Caki2 (cell line): ENCODE results near the gene ZC3H18. TPM values are rescaled to one million over a fixed set of nuclear protein-coding genes. Genes with fewer than 3 reads are reported as not detected.

Experiments
- DNase-seq: peaks from one replicate; pipeline ENCODE4 v3.0.0-alpha.2; 2015; ENCODE audit warnings: low read depth
- in situ Hi-C: cut with HindIII; loops from 2 replicates; pipeline ENCODE4 v1.10.0; 2016; ENCODE audit warnings: low sequenced_read_pairs, low pct_unique_long_range_greater_than_20kb, mixed read lengths
- total RNA-seq: library from RNA; depleted of rRNA; stranded (reverse); fragments of >200 nt; shearing (Covaris generic); gene quantifications from 2 replicates; pipeline ENCODE4 v1.2.3, GENCODE V29; 2014; ENCODE audit warnings: low replicate concordance; rRNA removed

The ZC3H18 gene
- total RNA-seq = 14.2 and 16.9 TPM in 2 replicates

DNA sequence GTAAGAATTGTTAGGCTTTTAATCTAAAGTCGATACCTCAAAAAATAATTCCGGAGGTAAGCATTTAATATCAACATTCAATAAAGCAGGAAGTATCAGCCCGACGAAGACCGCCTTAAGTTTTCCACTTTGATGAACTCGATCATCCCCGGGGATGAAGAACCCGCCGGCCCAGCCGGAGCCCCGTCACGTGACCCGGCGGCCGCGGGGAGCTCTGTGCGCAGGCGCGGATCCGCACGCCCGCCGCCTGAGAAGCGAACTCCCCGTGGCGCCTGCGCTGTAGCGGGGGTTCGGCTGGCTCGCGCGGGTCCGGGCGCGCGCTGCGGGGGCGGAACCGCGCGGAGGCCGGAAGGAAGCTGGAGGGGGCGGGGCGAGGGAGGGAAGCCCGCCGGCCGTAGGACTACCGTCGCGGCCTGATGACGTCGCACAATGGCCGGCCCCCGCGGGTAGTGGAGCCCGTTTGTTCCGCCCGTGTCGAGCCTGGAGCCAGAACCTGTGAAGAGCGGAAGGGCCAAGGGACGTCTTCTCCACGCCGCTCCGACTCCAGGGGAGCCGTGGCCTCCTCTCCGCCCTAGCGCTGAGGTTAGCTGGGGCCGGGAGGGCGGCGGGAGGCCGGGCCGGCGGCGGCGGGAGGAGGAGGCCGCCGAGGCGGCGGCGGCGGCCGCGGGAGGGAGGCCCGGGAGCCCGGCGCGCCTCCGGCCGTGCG lies at the start of gene ZC3H18:
ZC3H18 (plus strand) TSS at position 419 of the 706 bp plus-strand sequence. CDS start 6,721 bp downstream, outside the sequence.
- in situ Hi-C loops = no loop called here
- peak; percentile 90 for DNase-seq

DNA sequence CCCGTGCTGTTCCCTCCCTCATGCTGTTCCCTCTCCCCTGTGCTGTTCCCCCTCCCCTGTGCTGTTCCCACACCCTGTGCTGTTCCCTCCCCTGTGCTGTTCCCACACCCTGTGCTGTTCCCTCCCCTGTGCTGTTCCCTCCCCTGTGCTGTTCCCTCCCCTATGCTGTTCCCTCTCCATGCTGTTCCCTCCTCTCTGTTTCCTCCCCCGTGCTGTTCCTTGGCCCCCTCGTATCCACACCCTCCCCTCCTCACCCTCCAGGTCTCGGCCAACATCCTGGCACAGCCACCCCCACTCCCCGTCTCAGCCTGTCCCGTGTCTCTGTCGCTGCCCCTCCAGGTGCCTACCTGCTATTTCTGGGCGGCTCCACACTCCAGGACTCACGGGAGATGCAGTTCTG lies 48.5 kb upstream of the ZC3H18 start:
- in situ Hi-C loops = no loop called here
- no peak for DNase-seq

DNA sequence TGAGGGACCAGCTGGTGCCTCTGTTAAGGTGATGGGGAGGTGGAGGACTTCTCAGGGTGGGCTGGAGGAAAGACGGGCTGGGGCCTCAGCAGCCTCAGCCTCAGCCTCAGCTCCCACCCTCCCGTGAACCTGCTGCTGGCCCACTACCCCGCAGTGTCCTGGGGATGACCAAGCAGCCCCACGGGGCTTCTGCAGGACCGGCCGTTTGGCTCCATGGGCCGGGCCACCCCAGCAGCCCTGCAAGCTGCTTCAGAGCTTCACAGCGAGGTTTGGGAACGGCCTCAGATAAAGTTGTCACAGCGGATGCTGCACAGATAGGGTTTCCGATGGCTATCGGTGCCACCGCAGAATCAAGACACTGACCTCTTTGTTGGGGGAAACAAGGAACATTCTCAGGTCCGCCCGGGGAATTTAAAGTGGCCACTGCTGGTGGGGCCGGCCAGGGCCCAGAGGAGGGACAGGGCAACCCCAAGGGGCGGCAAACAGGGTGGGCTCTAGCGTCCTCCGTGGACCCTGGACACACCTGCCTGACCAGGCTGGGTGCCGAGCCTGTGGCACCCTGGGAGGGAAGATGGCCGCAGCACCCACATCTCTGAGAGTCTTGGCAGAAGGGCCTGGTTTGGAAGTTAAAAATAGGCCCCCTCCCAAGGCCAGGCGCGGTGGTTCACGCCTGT lies 47.8 kb upstream of the ZC3H18 start:
- DNase-seq = no peak
- in situ Hi-C loops = no loop called here

DNA sequence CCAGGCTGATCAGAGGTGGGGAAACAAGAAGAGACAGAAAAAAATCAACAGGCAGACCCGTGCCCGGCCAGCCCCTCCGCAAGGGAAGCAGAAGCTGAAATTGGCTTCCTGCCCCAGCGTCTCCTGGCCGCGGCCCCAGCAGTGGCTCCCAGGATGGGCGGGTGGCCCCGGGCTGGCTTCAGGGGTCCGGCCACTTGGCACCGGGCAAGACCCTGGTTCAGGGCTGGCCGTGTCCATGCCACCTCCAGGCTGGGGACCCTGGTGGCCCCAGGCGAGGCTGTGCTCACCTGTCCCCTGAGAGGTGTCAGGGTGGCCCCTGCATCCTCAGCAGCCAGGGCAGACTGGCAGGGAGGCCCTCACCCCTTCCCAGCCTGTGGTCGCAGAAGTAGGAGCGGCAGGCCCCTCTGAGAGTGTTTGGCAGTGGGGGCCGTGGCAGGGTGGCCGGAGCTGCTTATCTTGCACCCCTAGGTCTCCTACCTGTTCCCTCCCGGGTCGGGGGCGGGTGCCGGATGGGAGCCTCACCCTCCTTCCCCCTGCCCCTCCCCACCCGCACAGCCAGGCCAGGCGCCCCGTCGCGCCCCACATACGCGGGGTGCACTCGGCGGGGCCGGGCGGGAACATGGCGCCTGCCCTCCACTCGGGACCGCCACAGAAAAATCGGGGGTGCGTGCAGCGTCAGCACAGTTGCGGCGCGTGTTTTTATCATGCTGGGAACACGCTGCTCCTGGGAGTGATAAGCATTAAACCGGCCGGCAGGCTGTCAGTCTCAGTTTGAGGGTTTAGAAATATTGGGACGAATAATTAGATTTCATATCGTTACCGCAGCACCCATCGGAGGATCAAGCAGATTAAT lies 46.7 kb upstream of the ZC3H18 start:
- in situ Hi-C loops = no loop called here
- no peak for DNase-seq

DNA sequence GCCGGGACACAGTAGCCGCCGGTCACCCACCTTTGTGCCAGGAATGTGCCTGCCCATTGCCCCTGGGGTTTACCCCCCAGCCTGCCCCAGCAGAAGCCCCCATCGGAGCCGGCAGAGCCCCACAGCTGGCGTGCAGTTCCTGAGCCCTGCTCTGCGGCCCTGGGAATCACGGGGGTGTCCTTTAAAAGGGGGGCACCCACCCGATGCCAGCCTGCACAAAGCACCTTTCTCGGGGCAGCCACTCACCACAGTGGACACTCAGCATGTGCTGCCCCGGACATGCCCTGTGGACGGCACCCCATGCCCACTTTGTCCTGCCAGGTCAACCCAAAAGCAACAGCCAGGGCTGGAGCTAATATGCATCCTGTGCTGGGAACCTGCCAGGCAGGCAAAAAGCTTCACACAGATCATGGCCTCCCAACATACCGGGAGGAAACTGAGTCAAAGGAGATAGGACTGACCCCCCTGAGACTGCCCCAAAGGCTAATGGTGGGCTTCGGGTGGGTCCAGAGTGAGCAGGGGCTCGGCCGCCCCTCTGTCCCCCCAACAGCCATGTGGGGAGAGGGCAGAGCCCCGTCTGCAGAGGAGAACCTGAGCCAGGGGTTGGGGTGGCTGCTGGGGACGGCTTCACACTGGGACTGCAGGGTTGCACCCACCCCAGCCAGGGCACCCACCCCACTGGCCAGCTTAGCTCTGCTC lies 45.8 kb upstream of the ZC3H18 start:
- in situ Hi-C loops = no loop called here
- DNase-seq = no peak

DNA sequence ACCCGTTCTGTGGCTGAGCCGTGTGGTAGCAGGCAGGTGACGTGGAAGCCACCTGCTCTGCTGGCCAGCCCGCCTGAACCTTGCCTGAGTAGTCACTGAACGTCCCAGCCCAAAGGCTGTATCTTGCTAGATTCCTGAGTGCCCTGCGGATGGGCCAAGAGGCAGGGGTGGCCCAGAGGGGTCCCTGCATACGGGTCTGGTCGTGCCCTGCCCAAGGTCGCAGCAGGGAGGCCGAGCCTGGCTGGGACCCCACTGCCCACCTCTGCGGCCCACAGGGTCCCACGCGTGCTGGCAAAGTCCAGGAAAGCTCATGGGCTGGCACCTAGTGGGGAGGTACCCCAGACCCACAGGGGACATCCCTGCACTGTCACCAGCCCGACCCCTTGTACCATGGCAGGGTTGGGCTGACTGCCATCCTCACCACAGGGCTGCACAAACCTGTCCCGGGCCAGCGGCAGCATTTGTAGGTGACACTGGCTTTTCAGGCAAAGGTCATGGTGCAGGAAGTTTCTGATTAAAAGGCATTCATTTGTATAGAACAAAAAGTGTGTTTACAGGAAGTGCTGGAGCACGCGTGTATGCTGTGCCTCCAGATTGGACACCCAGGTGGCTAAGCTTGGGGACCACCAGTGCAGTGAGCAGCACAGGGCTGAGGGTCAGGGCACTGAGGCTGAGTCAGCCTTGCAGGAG lies 45.1 kb upstream of the ZC3H18 start:
- in situ Hi-C loops = no loop called here
- DNase-seq = no peak

DNA sequence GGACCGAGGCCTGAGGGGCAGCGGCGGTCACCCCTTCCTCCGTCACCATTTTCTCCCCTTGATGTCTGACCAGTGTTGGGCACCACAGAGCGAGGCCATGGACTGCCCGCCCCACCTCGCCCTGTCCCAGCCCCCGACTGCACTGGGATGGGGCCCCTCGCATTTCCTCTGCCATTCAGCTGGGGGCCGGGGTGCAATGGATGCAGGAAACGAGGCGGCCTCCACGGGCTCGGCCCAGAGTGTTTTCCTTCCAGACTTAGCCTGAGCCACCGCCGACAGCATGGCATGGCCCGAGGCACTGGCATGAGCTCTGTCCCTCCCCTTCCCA lies 44.6 kb upstream of the ZC3H18 start:
- in situ Hi-C loops = no loop called here
- no peak for DNase-seq

DNA sequence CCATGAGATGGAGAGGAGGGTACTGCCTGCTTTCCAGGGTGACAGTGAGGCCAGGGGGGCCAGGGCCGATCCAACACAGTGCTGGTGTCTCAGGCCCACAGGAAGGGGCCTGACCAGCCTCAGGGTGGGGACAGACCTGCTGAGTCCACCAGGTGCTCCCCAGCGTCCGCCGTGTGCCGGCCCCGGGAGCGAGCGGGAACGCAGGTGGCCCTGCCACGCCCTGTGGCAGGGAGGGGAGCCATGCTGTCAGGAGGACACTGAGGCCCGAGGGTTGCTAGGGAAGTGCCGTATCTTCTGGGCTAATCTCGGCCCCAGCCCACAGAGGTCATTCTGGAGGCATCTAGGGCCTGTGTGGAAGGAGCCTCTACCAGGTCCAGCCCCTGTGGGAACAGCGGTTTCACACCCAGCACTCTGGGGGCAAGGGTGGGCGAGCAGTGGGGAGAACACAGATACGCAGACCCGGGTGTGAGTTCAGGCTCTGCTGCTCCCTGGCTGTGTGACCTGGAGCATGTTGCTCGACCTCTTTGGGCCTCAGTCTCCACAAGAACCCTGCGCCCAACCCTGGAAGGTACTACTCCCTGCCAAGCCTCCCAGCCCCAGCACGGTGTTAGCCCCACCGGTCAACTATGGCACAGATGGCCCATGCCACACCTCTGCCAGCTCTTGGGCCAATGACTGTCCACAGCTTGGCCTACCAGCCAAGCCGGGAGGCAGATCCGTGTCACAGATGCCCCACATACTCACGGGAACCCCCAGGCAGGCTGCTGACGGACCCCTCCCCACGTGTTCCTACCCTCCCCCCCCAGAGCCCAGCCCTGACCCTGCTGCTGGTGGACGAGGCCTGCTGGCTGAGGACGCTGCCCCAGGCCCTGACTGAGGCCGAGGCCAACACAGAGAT lies 43.9 kb upstream of the ZC3H18 start:
- in situ Hi-C loops = no loop called here
- no peak for DNase-seq

DNA sequence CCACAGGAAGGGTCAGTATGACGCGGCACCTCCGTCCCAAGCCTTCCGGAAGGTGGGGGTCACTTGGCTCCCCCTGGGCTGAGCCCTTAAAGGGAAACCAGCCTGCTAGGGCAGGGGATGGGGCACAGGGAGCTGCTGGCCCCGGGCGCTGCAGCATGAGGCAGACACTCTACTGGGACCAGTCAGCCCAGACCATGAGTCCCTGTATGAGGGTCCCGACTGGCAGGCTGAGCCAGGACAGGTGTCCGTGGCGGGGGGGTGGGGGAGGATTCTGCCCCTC lies 43.4 kb upstream of the ZC3H18 start:
- in situ Hi-C loops = no loop called here
- DNase-seq = no peak

DNA sequence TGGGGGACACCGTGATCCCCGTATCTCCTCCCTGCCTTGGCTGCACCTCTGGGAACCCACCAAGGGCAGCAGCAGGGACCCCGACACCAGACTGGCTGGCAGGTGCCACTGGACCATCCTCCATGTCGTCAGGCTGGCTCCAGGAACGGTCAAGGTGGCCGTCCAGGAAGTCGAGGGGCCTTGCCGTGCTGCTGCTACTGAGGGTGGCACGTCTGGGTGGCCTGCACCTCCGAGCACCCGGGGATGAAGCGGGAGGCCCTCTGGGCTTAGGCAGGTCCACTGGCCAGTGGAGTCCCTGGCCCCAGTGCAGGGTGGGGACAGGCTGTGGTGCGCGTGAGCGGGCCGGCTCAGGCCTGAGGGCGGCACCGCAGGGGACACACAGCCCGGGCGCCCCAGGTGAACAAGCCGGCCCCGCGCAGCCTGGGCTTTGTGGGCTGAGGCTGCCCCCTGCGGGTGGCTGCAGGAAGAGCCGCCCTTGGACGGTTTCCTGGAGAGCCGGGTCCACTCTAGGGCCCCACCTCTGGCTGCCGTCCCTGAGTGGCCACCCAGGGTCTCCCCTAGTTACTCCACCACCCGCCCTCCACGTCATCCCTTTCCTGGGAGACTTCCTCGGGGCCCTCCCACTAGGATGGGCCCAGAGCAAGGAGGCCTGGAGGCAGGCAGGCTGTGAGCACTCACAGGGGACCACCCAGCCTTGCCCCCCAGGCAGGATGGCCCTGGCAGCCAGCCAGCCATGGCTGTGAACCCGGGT lies 42.8 kb upstream of the ZC3H18 start:
- in situ Hi-C loops = no loop called here
- peak; percentile 26 for DNase-seq

DNA sequence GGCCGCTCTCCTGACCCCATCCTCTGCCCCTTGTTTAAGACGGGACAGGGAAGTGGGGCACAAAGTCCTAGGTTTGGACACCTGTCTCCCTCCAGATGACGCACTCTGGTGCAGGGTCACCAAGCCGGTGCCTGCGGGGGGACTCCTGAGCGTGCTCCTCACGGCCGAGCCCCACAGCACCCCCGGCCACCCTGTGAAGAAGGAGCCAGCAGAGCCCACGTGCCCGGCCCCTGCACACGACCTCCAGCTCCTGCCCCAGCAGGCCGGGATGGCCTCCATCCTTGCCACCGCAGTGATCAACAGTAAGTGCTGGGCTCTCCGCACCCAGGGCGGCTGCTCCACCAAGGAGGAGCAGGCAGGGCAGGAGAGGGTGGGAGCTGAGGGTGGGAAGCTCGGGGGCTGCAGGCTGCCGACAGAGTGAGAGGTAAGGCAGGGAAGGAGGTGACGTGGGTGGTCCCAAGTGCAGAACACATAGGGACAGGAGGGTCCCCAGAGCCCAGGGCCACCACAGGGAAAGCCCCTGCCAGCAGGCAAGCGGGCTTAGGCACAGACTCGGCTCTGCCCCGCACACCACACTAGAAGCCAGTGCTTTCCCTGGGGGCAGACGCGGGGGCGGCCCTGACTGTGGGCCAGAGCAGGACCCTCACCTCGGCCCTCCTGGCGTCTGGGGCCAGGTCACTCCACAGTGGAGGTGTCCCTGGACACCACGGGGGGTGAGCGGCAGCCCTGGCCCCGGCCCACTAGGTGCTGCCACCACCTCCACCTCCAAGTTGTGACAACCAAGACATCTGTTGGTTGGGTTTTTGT lies 42.1 kb upstream of the ZC3H18 start:
- in situ Hi-C loops = no loop called here
- DNase-seq = no peak

DNA sequence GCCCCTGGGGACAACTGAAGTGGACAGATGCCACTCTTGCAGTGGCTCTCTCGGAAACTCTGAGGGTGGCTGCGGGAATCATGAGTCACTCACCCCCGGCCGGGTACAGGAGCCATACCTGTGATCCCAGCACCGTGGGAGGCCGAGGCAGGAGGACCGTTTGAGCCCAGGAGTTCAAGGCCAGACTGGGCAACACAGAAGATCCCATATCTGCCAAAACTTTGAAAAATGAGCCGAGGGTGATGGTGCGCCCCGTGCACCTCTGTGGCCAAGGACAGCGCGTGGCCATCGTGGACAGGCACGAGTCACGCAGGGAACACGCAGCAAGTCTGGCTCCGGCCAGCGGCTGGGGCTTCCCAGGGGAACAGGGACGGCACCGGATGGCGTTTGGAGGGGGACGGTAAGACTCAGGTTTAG lies 41.3 kb upstream of the ZC3H18 start:
- in situ Hi-C loops = no loop called here
- DNase-seq = no peak

DNA sequence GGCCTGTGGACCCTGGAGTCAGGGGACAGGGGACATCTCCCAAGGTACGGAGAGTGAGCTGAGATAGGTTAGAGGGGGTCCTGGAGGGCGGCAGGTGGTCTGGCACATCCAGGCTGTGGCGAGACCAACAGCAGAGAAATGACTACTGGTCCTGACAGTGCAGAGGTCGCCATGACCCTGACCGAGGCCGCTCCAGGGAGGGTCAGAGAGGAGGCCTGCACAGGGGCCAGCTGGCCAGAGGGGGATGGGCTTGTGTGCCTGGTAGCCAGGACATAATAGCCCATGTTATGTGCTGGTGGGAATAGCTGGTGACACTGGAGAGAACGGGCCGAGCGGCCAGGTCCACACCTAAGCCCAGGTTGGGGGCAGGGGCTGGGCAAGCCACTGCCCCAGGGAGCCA lies 40.6 kb upstream of the ZC3H18 start:
- in situ Hi-C loops = no loop called here

DNA sequence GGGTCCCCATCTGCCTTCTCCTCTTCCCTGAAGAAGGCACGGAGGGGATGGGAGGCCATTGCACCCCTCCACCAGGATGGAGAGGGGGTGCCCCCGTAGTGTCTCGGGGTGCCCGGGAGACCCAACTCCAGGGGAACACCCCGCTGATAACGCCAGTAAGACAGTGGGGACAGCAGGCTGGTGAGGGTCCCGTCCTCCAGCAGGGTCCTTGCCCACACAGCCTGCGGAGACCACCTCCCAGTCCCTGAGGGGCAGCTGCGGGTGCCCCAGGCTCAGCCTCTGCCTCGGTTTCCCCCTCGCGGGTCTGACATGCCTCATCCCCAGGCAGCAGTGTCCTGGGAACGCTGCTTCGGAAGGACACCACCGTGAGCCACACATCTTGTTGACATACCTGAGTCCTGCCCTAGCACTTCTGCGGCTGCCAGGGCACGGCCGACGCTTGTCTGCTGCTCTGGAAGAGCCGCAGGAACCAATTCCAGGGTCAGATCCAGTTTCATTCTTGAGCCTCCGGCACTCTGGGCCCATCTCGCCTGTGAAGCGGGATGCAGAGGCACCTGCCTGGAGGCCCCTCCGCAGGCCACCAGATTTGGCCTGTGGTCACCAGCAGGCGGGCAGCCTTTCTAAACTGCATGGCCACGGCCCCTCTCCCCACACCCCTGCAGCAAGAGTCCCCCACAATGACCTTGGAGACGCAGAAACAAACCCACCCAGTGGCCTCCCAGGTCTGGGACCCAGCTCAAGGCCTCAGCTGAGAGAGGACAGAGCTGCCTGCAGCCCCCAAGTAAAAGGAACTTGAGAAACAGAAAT lies 39.9 kb upstream of the ZC3H18 start:
- no peak for DNase-seq
- in situ Hi-C loops = no loop called here

More for the DNA sequence above, 40.6 kb upstream of the ZC3H18 start:
- DNase-seq = no peak

DNA sequence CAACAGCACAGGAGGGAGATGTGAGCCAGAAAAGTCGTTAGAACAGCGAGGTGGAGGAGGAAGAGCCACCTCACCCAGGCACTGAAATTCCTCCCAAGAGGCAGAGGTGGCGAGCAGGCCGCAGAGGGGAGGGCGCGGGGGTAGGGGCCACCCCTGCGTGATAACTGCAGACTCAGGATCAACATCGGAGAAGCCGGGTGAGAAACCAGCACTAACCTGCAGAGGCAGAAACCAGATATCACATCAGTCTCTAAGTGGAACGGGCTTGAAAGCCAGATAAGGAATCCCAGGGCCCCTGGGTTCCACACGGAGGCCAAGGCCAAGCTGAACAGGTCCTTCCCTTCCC lies 39.4 kb upstream of the ZC3H18 start:
- in situ Hi-C loops = no loop called here

More for the DNA sequence above, 39.4 kb upstream of the ZC3H18 start:
- no peak for DNase-seq
